ENCODE results near the gene ARMC8.

DNA sequence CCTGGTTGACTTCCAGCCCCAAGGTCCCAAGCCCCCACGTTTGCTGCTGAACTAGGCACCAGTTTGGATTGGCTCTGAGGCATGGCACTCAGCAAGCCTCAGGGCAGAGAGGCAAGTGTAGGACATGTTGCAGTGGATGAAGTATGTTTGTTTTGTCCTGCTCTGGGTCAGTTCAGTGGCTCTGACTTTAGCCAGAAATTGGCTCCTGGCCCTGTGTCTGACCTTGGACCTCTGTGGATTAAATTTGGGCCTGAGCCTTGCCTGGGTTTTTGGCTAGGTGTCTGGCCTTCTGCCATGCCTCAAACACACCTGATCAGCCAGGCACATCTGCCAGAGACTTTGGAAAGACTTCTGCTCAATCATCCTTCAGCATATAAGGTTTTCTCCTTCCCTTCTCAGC is 157.7 kb downstream of the ARMC8 start:
- TF ChIP-seq, protein P1, sequence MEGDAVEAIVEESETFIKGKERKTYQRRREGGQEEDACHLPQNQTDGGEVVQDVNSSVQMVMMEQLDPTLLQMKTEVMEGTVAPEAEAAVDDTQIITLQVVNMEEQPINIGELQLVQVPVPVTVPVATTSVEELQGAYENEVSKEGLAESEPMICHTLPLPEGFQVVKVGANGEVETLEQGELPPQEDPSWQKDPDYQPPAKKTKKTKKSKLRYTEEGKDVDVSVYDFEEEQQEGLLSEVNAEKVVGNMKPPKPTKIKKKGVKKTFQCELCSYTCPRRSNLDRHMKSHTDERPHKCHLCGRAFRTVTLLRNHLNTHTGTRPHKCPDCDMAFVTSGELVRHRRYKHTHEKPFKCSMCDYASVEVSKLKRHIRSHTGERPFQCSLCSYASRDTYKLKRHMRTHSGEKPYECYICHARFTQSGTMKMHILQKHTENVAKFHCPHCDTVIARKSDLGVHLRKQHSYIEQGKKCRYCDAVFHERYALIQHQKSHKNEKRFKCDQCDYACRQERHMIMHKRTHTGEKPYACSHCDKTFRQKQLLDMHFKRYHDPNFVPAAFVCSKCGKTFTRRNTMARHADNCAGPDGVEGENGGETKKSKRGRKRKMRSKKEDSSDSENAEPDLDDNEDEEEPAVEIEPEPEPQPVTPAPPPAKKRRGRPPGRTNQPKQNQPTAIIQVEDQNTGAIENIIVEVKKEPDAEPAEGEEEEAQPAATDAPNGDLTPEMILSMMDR (IDR thresholded peaks at IDR 0.05; ENCODE audit: insufficient read depth, low read length): no peak
- TF ChIP-seq, protein P2, sequence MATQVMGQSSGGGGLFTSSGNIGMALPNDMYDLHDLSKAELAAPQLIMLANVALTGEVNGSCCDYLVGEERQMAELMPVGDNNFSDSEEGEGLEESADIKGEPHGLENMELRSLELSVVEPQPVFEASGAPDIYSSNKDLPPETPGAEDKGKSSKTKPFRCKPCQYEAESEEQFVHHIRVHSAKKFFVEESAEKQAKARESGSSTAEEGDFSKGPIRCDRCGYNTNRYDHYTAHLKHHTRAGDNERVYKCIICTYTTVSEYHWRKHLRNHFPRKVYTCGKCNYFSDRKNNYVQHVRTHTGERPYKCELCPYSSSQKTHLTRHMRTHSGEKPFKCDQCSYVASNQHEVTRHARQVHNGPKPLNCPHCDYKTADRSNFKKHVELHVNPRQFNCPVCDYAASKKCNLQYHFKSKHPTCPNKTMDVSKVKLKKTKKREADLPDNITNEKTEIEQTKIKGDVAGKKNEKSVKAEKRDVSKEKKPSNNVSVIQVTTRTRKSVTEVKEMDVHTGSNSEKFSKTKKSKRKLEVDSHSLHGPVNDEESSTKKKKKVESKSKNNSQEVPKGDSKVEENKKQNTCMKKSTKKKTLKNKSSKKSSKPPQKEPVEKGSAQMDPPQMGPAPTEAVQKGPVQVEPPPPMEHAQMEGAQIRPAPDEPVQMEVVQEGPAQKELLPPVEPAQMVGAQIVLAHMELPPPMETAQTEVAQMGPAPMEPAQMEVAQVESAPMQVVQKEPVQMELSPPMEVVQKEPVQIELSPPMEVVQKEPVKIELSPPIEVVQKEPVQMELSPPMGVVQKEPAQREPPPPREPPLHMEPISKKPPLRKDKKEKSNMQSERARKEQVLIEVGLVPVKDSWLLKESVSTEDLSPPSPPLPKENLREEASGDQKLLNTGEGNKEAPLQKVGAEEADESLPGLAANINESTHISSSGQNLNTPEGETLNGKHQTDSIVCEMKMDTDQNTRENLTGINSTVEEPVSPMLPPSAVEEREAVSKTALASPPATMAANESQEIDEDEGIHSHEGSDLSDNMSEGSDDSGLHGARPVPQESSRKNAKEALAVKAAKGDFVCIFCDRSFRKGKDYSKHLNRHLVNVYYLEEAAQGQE (IDR thresholded peaks at IDR 0.05; ENCODE audit: insufficient replicate concordance, low read depth): no peak
- no peak for TF ChIP-seq GABPA (IDR thresholded peaks at IDR 0.05; ENCODE audit: low read depth)

Measured in HL-60 (cell line).